Stimulated activated naive B cell treated with anti-CD40 and anti-IgM and Interleukin-4, amounts not matched to agents 10 μg/mL and 1 μg/mL and 100 μg/mL, for 72 hours (primary cell): ENCODE measurements around the gene EGFL8.
"Not testable (repeated sequence)": the region's sequence is repeated elsewhere in the genome, so short reads cannot be mapped to it uniquely, and the experiment has no call there.

Source experiments
- ATAC-seq, 2 donors: fragments of 150-1000 bp; cut with Tn5 transposase; replicated peaks; 2 replicates each; pipeline ENCODE4 v1.10.0; 2021; ENCODE audit warnings: moderate library complexity in 1 of 2
- DNase-seq: peaks from one replicate; pipeline ENCODE4 v3.0.0; 2021
- H3K27ac Mint-ChIP-seq: one replicate; pipeline ENCODE4 v1.8.0; 2022; ENCODE audit warnings: mild to moderate bottlenecking, mixed read lengths
- H3K27me3 Mint-ChIP-seq, 2 donors: one replicate each; pipeline ENCODE4 v1.8.0; 2022; ENCODE audit warnings: mixed read lengths in 2 of 2
- H3K36me3 Mint-ChIP-seq, 2 donors: one replicate each; pipeline ENCODE4 v1.8.0; 2022; ENCODE audit warnings: mixed read lengths in 2 of 2, mild to moderate bottlenecking in 1 of 2
- H3K4me1 Mint-ChIP-seq, 2 donors: one replicate each; pipeline ENCODE4 v1.8.0; 2022; ENCODE audit warnings: mixed read lengths in 2 of 2, mild to moderate bottlenecking in 1 of 2
- H3K4me3 Mint-ChIP-seq, 2 donors: one replicate each; pipeline ENCODE4 v1.8.0; 2022; ENCODE audit warnings: mild to moderate bottlenecking in 2 of 2, mixed read lengths in 2 of 2, moderate library complexity in 1 of 2
- H3K9me3 Mint-ChIP-seq, 2 donors: one replicate each; pipeline ENCODE4 v1.8.0; 2022; ENCODE audit warnings: mixed read lengths in 2 of 2, mild to moderate bottlenecking in 1 of 2

The EGFL8 gene

GRCh38 chr6:32131439-32131948 is 32.9 kb upstream of the EGFL8 start:
- Mint-ChIP-seq H3K27me3 (peaks cover 4 to 19% of the 10 kb centered on the region in 2 donors), H3K9me3 (no peaks in the 10 kb centered on the region), H3K36me3 (peaks cover 9 to 12% of the 10 kb centered on the region in 2 donors), H3K4me3 (peak overlapping the region; percentile 22 to 38), H3K27ac (no peak overlapping the region), H3K4me1 (peaks cover 17 to 39% of the 10 kb centered on the region in 2 donors)
- ATAC-seq = no peak
- DNase-seq = no peak

GRCh38 chr6:32132110-32132509 is 32.3 kb upstream of the EGFL8 start:
- ATAC-seq = no peak
- H3K4me3 Mint-ChIP-seq = no peak overlapping the region
- H3K9me3 Mint-ChIP-seq = no peaks in the 10 kb centered on the region

GRCh38 chr6:32133786-32134185 is 30.6 kb upstream of the EGFL8 start:
- ATAC-seq = no peak

More at GRCh38 chr6:32132110-32132509, 32.3 kb upstream of the EGFL8 start:
- Mint-ChIP-seq H3K4me1 (peaks cover 12 to 32% of the 10 kb centered on the region in 2 donors), H3K36me3 (peaks cover 4 to 6% of the 10 kb centered on the region in 2 donors), H3K27me3 (peaks cover 4 to 19% of the 10 kb centered on the region in 2 donors), H3K27ac (no peak overlapping the region)
- no peak for DNase-seq

GRCh38 chr6:32137454-32137853 is 26.9 kb upstream of the EGFL8 start:
- no peak overlapping the region for H3K4me3 Mint-ChIP-seq
- no peaks in the 10 kb centered on the region for H3K4me1 Mint-ChIP-seq
- no peaks in the 10 kb centered on the region for H3K9me3 Mint-ChIP-seq
- no peaks in the 10 kb centered on the region for H3K36me3 Mint-ChIP-seq
- DNase-seq = no peak
- no peak for ATAC-seq
- peaks cover 16 to 35% of the 10 kb centered on the region in 2 donors for H3K27me3 Mint-ChIP-seq
- no peak overlapping the region for H3K27ac Mint-ChIP-seq

More at GRCh38 chr6:32133786-32134185, 30.6 kb upstream of the EGFL8 start:
- no peak for DNase-seq
- no peak overlapping the region for H3K4me3 Mint-ChIP-seq
- peaks cover 0 to 2% of the 10 kb centered on the region in 2 donors for H3K36me3 Mint-ChIP-seq
- no peaks in the 10 kb centered on the region for H3K9me3 Mint-ChIP-seq
- H3K27me3 Mint-ChIP-seq = peaks cover 4 to 19% of the 10 kb centered on the region in 2 donors
- no peak overlapping the region for H3K27ac Mint-ChIP-seq
- H3K4me1 Mint-ChIP-seq = peaks cover 6 to 20% of the 10 kb centered on the region in 2 donors

- Mint-ChIP-seq H3K4me1 (no peaks in the 10 kb centered on the region), H3K9me3 (no peaks in the 10 kb centered on the region), H3K27ac (no peak overlapping the region), H3K4me3 (no peak overlapping the region), H3K27me3 (peaks cover 13 to 27% of the 10 kb centered on the region in 2 donors), H3K36me3 (no peaks in the 10 kb centered on the region)
- ATAC-seq = no peak
- no peak for DNase-seq
Measured at GRCh38 chr6:32139590-32139989, 24.8 kb upstream of the EGFL8 start.

GRCh38 chr6:32140420-32141046 is 23.9 kb upstream of the EGFL8 start:
- no peak for ATAC-seq
- peaks cover 13 to 17% of the 10 kb centered on the region in 2 donors for H3K27me3 Mint-ChIP-seq
- H3K9me3 Mint-ChIP-seq = no peaks in the 10 kb centered on the region
- no peak overlapping the region for H3K27ac Mint-ChIP-seq
- no peak overlapping the region for H3K4me3 Mint-ChIP-seq
- no peaks in the 10 kb centered on the region for H3K4me1 Mint-ChIP-seq
- no peak for DNase-seq
- H3K36me3 Mint-ChIP-seq = no peaks in the 10 kb centered on the region

GRCh38 chr6:32144238-32144637 is 20.2 kb upstream of the EGFL8 start:
- H3K36me3 Mint-ChIP-seq = peaks cover 3 to 12% of the 10 kb centered on the region in 2 donors
- not testable (repeated sequence) for H3K4me3 Mint-ChIP-seq, H3K27ac Mint-ChIP-seq, DNase-seq, ATAC-seq, H3K9me3 Mint-ChIP-seq
- peaks cover 13% of the 10 kb centered on the region in 2 donors for H3K4me1 Mint-ChIP-seq
- H3K27me3 Mint-ChIP-seq = peaks cover 44 to 51% of the 10 kb centered on the region in 2 donors

GRCh38 chr6:32146287-32146686 is 18.1 kb upstream of the EGFL8 start:
- ATAC-seq (no peak), DNase-seq (no peak)
- Mint-ChIP-seq H3K36me3 (peaks cover 3 to 12% of the 10 kb centered on the region in 2 donors), H3K27me3 (peaks cover 57 to 64% of the 10 kb centered on the region in 2 donors), H3K27ac (no peak overlapping the region), H3K4me3 (no peak overlapping the region), H3K9me3 (no peaks in the 10 kb centered on the region), H3K4me1 (peaks cover 21 to 24% of the 10 kb centered on the region in 2 donors)

- ATAC-seq (no peak), DNase-seq (no peak)
- Mint-ChIP-seq H3K4me1 (peaks cover 24 to 26% of the 10 kb centered on the region in 2 donors), H3K36me3 (peaks cover 3 to 12% of the 10 kb centered on the region in 2 donors), H3K27ac (no peak overlapping the region), H3K4me3 (no peak overlapping the region), H3K9me3 (no peaks in the 10 kb centered on the region), H3K27me3 (peaks cover 58 to 64% of the 10 kb centered on the region in 2 donors)
Measured at GRCh38 chr6:32146687-32147086, 17.7 kb upstream of the EGFL8 start.

- Mint-ChIP-seq H3K4me3 (no peak overlapping the region), H3K27me3 (peaks cover 61 to 66% of the 10 kb centered on the region in 2 donors), H3K9me3 (no peaks in the 10 kb centered on the region), H3K36me3 (peaks cover 3 to 12% of the 10 kb centered on the region in 2 donors), H3K4me1 (peaks cover 24 to 30% of the 10 kb centered on the region in 2 donors), H3K27ac (no peak overlapping the region)
- ATAC-seq (no peak), DNase-seq (no peak)
Measured at GRCh38 chr6:32147401-32148132, 16.8 kb upstream of the EGFL8 start.

- H3K4me3 Mint-ChIP-seq = peak overlapping the region; percentile 77 to 87
- ATAC-seq (peak; percentile 72 to 77), DNase-seq (peak; percentile 45)
- H3K9me3 Mint-ChIP-seq = no peaks in the 10 kb centered on the region
- peaks cover 31 to 37% of the 10 kb centered on the region in 2 donors for H3K4me1 Mint-ChIP-seq
- no peak overlapping the region for H3K27ac Mint-ChIP-seq
- peaks cover 69 to 75% of the 10 kb centered on the region in 2 donors for H3K27me3 Mint-ChIP-seq
- peaks cover 3 to 12% of the 10 kb centered on the region in 2 donors for H3K36me3 Mint-ChIP-seq
Measured at GRCh38 chr6:32148289-32149091, 15.9 kb upstream of the EGFL8 start.

GRCh38 chr6:32149092-32149755 is 15.2 kb upstream of the EGFL8 start:
- peak overlapping the region; percentile 77 to 87 for H3K4me3 Mint-ChIP-seq
- H3K36me3 Mint-ChIP-seq = peaks cover 3 to 12% of the 10 kb centered on the region in 2 donors
- ATAC-seq (peak in 1 of 2 donors; percentile 27), DNase-seq (no peak)
- H3K27ac Mint-ChIP-seq = no peak overlapping the region
- H3K27me3 Mint-ChIP-seq = peaks cover 69 to 83% of the 10 kb centered on the region in 2 donors
- H3K4me1 Mint-ChIP-seq = peaks cover 39% of the 10 kb centered on the region in 2 donors
- H3K9me3 Mint-ChIP-seq = no peaks in the 10 kb centered on the region

- peaks cover 3 to 13% of the 10 kb centered on the region in 2 donors for H3K36me3 Mint-ChIP-seq
- H3K27me3 Mint-ChIP-seq = peaks cover 69 to 85% of the 10 kb centered on the region in 2 donors
- no peak for ATAC-seq
- H3K4me3 Mint-ChIP-seq = peak overlapping the region in 1 of 2 donors; percentile 20
- H3K9me3 Mint-ChIP-seq = no peaks in the 10 kb centered on the region
- peak overlapping the region; percentile 6 for H3K27ac Mint-ChIP-seq
- no peak for DNase-seq
- peaks cover 47 to 48% of the 10 kb centered on the region in 2 donors for H3K4me1 Mint-ChIP-seq
Measured at GRCh38 chr6:32149932-32150870, 14.2 kb upstream of the EGFL8 start.
